ENCODE data around the gene FOXJ3. TPM values are rescaled to one million over a fixed set of nuclear protein-coding genes. Genes with fewer than 3 reads are reported as not detected.

Gene FOXJ3
- polyA plus RNA-seq, 1 of the 3 experiments (the other 2 are of a cell fraction), result 16.0 TPM

DNA sequence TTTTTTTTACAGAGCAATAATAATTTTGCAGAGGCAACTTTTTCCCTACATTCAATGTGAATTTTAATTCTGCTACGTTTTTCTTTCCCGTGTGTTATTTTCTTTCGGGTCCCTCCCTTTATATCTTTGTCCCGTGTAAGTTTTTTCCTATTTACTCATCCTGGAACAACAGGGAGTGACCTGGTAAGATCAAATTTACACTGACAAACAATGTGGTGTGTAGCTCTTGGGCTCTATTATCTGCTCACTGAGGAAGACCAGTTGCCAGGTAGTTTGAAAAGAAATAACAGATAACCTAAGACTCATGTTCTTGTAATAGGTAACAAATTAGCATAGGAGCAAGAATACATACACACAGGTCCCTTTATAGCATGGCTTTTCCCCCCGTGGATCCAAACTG is 136.8 kb downstream of the FOXJ3 start:
- peaks cover 55 to 83% of the 10 kb centered on the region in 2 experiments for H3K36me3 ChIP-seq (replicated peaks in 1 of 2; ENCODE audit: control insufficient read depth in 1 of 2, insufficient read depth in 2 of 2, low read length in 1 of 2)
- H3K9ac ChIP-seq, result no peak overlapping the region
- POLR2A ChIA-PET, result no interaction called here
- H3K27ac ChIP-seq (ENCODE audit: low read depth in 2 of 2, low read length in 1 of 2), result no peak overlapping the region
- H3K9me3 ChIP-seq, result no peaks in the 10 kb centered on the region
- H3K79me2 ChIP-seq (ENCODE audit: insufficient read depth), result peaks cover 16% of the 10 kb centered on the region; the same call in 1 of the 2 replicates
- no peaks in the 10 kb centered on the region for H3K27me3 ChIP-seq (ENCODE audit: insufficient read depth)
- H3F3A ChIP-seq (replicated peaks; ENCODE audit: insufficient read depth), result peaks cover 13% of the 10 kb centered on the region
- no peak for TF ChIP-seq YY1 (IDR thresholded peaks at IDR 0.05; ENCODE audit: low read depth)
- TF ChIP-seq CHD2 (IDR thresholded peaks at IDR 0.05; ENCODE audit: low read length, partially characterized antibody), result no peak
- no peak for TF ChIP-seq RXRA (IDR thresholded peaks at IDR 0.05; ENCODE audit: borderline replicate concordance, low read depth)
- TF ChIP-seq MXI1 (IDR thresholded peaks at IDR 0.05; ENCODE audit: low read depth, low read length), result no peak
- TF ChIP-seq NFIC (IDR thresholded peaks at IDR 0.05; ENCODE audit: borderline replicate concordance), result no peak
- TF ChIP-seq EZH2phosphoT487 (IDR thresholded peaks at IDR 0.05; ENCODE audit: borderline replicate concordance, low read depth), result no peak
- no peak for TF ChIP-seq ELF1 (IDR thresholded peaks at IDR 0.05)
- no peak for TF ChIP-seq RFX5 (IDR thresholded peaks at IDR 0.05; ENCODE audit: low read length)
- TF ChIP-seq, protein P1, sequence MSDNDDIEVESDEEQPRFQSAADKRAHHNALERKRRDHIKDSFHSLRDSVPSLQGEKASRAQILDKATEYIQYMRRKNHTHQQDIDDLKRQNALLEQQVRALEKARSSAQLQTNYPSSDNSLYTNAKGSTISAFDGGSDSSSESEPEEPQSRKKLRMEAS (IDR thresholded peaks at IDR 0.05; ENCODE audit: low read depth), result no peak
- no peak for TF ChIP-seq NRF1 (IDR thresholded peaks at IDR 0.05; ENCODE audit: low read depth, low read length)
- no peak for TF ChIP-seq USF1 (IDR thresholded peaks at IDR 0.05; ENCODE audit: borderline replicate concordance, low read depth)
- no peak for TF ChIP-seq FOXJ3 (CRISPR knock-in tag; IDR thresholded peaks at IDR 0.05)
- TF ChIP-seq PBX3 (IDR thresholded peaks at IDR 0.05), result no peak
- no peak for TF ChIP-seq TEAD4 (IDR thresholded peaks at IDR 0.05; ENCODE audit: borderline replicate concordance, insufficient read depth)
- TF ChIP-seq JUND (IDR thresholded peaks at IDR 0.05), result no peak
- TF ChIP-seq USF2 (IDR thresholded peaks at IDR 0.05; ENCODE audit: borderline replicate concordance, low read depth, low read length), result no peak
- TF ChIP-seq, protein P2, sequence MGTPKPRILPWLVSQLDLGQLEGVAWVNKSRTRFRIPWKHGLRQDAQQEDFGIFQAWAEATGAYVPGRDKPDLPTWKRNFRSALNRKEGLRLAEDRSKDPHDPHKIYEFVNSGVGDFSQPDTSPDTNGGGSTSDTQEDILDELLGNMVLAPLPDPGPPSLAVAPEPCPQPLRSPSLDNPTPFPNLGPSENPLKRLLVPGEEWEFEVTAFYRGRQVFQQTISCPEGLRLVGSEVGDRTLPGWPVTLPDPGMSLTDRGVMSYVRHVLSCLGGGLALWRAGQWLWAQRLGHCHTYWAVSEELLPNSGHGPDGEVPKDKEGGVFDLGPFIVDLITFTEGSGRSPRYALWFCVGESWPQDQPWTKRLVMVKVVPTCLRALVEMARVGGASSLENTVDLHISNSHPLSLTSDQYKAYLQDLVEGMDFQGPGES (IDR thresholded peaks at IDR 0.05; ENCODE audit: low read depth, low read length), result no peak
- TF ChIP-seq REST (IDR thresholded peaks at IDR 0.05; ENCODE audit: low read depth, low read length), result no peak
- TF ChIP-seq GATA2 (CRISPR knock-in tag; IDR thresholded peaks at IDR 0.05), result no peak
- TF ChIP-seq SIN3A (IDR thresholded peaks at IDR 0.05; ENCODE audit: borderline replicate concordance, low read depth, low read length), result no peak
- 92% methylated on average over 5 of the region's 5 CpGs for WGBS (ENCODE audit: low lambda C conversion rate)
- CTCF ChIA-PET, result interaction anchor here (0.8 kb wide), 1 partner anchor 25 kb away, joined by 4 read pairs; no protein-coding TSS in a partner anchor
- H3K4me1 ChIP-seq (ENCODE audit: control insufficient read depth in 1 of 2, insufficient read depth in 2 of 2, low read depth in 1 of 2, low read length in 1 of 2), result no peaks in the 10 kb centered on the region
- H3K4me3 ChIP-seq (ENCODE audit: low read depth in 2 of 2, low read length in 1 of 2), result no peak overlapping the region
- H3K4me2 ChIP-seq, result no peak overlapping the region
- no peaks in the 10 kb centered on the region for H3K9me2 ChIP-seq
- no peak for DNase-seq
- H4K20me1 ChIP-seq (ENCODE audit: insufficient read depth), result no peaks in the 10 kb centered on the region
- no peak overlapping the region for H2AFZ ChIP-seq (ENCODE audit: low read depth)
